Panc1 (cell line): ENCODE data around the gene C1QL1.

ENCODE experiments used
- CTCF ChIP-seq: fragments of 450-650 bp; IDR thresholded peaks from 2 replicates; pipeline ENCODE4 v1.5.1; 2017; ENCODE audit warnings: mild to moderate bottlenecking
- POLR2AphosphoS5 ChIP-seq: IDR thresholded peaks from 2 replicates; pipeline ENCODE4 v1.6.1; 2012; ENCODE audit warnings: mild to moderate bottlenecking, low read depth, low read length, moderate library complexity
- REST ChIP-seq, 2 experiments: IDR thresholded peaks; 2 replicates each; pipeline ENCODE4 v1.6.1; 2011 to 2012; ENCODE audit warnings: low read depth in 2 of 2, control low read depth in 1 of 2, low read length in 1 of 2, mild to moderate bottlenecking in 1 of 2, moderate library complexity in 1 of 2; ENCODE audit not compliant: insufficient read depth in 1 of 2
- SIN3A ChIP-seq: IDR thresholded peaks from 2 replicates; pipeline ENCODE4 v1.6.1; 2012; ENCODE audit warnings: low read depth, mild to moderate bottlenecking, low read length, moderate library complexity, borderline replicate concordance; ENCODE audit not compliant: insufficient read depth

GRCh38 chr17:45011767-45012166, 43.7 kb upstream of the C1QL1 start:
- TF ChIP-seq CTCF (no peak), POLR2AphosphoS5 (no peak), REST (IDR thresholded peaks at IDR 0.05; ENCODE audit: insufficient read depth in 1 of 2, low read depth in 2 of 2, low read length in 1 of 2) (no peak), SIN3A (no peak)
